Upper lobe of right lung (tissue), 1 donor: ENCODE data around the gene STX7. TPM values are rescaled to one million over a fixed set of nuclear protein-coding genes. Genes with fewer than 3 reads are reported as not detected.
A peak's percentile ranks its signal among the peaks of the same experiment; 100 is the strongest.

ENCODE experiments used
- ATAC-seq: fragments of 200-7000 bp; cut with Tn5 transposase; one replicate; pipeline ENCODE4 v1.9.1; 2020; ENCODE audit warnings: mild to moderate bottlenecking, moderate library complexity
- DNase-seq: peaks from one replicate; pipeline ENCODE4 v3.0.0-alpha.2; 2020
- H3K27ac ChIP-seq: fragments of 200-600 bp; one replicate; pipeline ENCODE4 v1.8.0; 2022
- H3K27me3 ChIP-seq: fragments of 200-600 bp; one replicate; pipeline ENCODE4 v1.8.0; 2022; ENCODE audit warnings: mild to moderate bottlenecking
- H3K36me3 ChIP-seq: fragments of 200-600 bp; one replicate; pipeline ENCODE4 v1.8.0; 2022
- H3K4me1 ChIP-seq: fragments of 200-600 bp; one replicate; pipeline ENCODE4 v1.8.0; 2022
- H3K4me3 ChIP-seq: fragments of 200-600 bp; one replicate; pipeline ENCODE4 v1.8.0; 2022; ENCODE audit warnings: mild to moderate bottlenecking
- H3K9me3 ChIP-seq: fragments of 200-600 bp; one replicate; pipeline ENCODE4 v1.8.0; 2022
- CTCF ChIP-seq: fragments of 200-600 bp; IDR thresholded peaks from one replicate; pipeline ENCODE4 v1.8.0; 2022; ENCODE audit warnings: antibody characterized with exemption
- intact Hi-C: fragments of 100-400 bp; cut with DNase I; formaldehyde crosslinking; loops from one replicate; pipeline ENCODE4 v1.11.0; 2022
- total RNA-seq: library from RNA; stranded (reverse); fragmentation: NEBNext Ultra II Directional; extraction: Animal tissue kit (Norgen Biotek cat#: 25700); gene quantifications from one replicate; pipeline ENCODE4 v1.2.1, GENCODE V29; 2021
- donor health status: DM: no; HTN: yes; CAD: no; lungs with severe emphysema.

Gene STX7
- total RNA-seq, 1 donor from 2014 or later: 89.1 TPM

GRCh38 chr6:132456700-132457143 lies 56.2 kb downstream of the STX7 start:
- Histone ChIP-seq H3K9me3 (no peaks in the 10 kb centered on the region), H3K4me3 (no peak overlapping the region), H3K4me1 (no peaks in the 10 kb centered on the region), H3K27me3 (no peaks in the 10 kb centered on the region), H3K36me3 (peaks cover 75% of the 10 kb centered on the region), H3K27ac (no peak overlapping the region)
- peak; percentile 93 for ATAC-seq
- intact Hi-C loops: no loop called here
- DNase-seq: peak; percentile 70
- peak; percentile 20 for TF ChIP-seq CTCF

- intact Hi-C loops: no loop called here
- no peaks in the 10 kb centered on the region for H3K36me3 ChIP-seq
- TF ChIP-seq CTCF: no peak
- no peaks in the 10 kb centered on the region for H3K27me3 ChIP-seq
- ATAC-seq (no peak), DNase-seq (no peak)
- H3K27ac ChIP-seq: no peak overlapping the region
- peaks cover 6% of the 10 kb centered on the region for H3K9me3 ChIP-seq
- H3K4me1 ChIP-seq: no peaks in the 10 kb centered on the region
- H3K4me3 ChIP-seq: no peak overlapping the region
These were observed 66.1 kb downstream of the STX7 start for GRCh38 chr6:132446855-132447241.

GRCh38 chr6:132446141-132446854 lies 66.6 kb downstream of the STX7 start:
- Histone ChIP-seq H3K27ac (no peak overlapping the region), H3K9me3 (peaks cover 9% of the 10 kb centered on the region), H3K4me1 (no peaks in the 10 kb centered on the region), H3K36me3 (no peaks in the 10 kb centered on the region), H3K27me3 (no peaks in the 10 kb centered on the region), H3K4me3 (no peak overlapping the region)
- no peak for DNase-seq
- TF ChIP-seq CTCF: no peak
- intact Hi-C loops: no loop called here
- ATAC-seq: no peak

- H3K27me3 ChIP-seq: no peaks in the 10 kb centered on the region
- no peak for TF ChIP-seq CTCF
- intact Hi-C loops: no loop called here
- no peaks in the 10 kb centered on the region for H3K36me3 ChIP-seq
- H3K27ac ChIP-seq: no peak overlapping the region
- no peak overlapping the region for H3K4me3 ChIP-seq
- peaks cover 9% of the 10 kb centered on the region for H3K9me3 ChIP-seq
- DNase-seq (no peak), ATAC-seq (no peak)
- no peaks in the 10 kb centered on the region for H3K4me1 ChIP-seq
These were observed 67.5 kb downstream of the STX7 start for GRCh38 chr6:132445201-132445951.

- H3K9me3 ChIP-seq: peaks cover 9% of the 10 kb centered on the region
- no peaks in the 10 kb centered on the region for H3K4me1 ChIP-seq
- H3K36me3 ChIP-seq: no peaks in the 10 kb centered on the region
- no peak for DNase-seq
- no peak for ATAC-seq
- H3K27ac ChIP-seq: no peak overlapping the region
- H3K4me3 ChIP-seq: no peak overlapping the region
- intact Hi-C loops: no loop called here
- no peaks in the 10 kb centered on the region for H3K27me3 ChIP-seq
- TF ChIP-seq CTCF: no peak
These were observed 69.7 kb downstream of the STX7 start for GRCh38 chr6:132443206-132443605.
